ENCODE data around the gene KRT24.

DNA sequence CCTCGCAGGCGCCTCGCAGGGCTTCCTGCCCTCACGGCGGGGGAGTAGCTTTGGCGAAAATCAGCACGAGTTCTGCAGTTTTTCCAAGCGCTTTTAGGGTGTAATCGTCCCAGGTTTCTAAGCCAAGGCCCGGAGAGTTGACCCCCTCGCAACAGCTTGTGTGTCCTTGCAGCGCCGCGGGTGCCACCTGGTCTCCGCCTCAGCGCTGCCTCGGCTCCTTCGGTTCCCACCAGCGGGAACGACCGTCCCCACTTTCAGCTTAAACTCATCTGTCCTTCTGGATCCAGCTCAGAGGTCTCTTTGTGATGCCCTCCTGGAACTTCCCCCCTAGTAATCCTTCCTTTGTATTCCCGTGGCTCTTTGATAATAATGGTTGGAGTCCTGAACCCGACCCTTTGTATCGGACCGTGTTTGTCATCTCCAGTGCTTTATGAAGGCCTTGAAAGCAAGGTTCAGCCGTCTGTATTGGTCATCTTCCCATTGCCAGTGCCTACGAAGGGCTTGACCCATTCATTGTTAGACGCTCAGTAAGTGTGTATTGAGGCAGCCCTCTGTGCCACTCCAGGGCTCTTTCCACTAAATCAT is 55.1 kb downstream of the KRT24 start:
- TF ChIP-seq POLR2AphosphoS5 (IDR thresholded peaks at IDR 0.05; ENCODE audit: low read depth, low read length) (no peak), SIN3A (IDR thresholded peaks at IDR 0.05; ENCODE audit: borderline replicate concordance, insufficient read depth, low read depth, low read length) (no peak)
- TF ChIP-seq, protein P1, sequence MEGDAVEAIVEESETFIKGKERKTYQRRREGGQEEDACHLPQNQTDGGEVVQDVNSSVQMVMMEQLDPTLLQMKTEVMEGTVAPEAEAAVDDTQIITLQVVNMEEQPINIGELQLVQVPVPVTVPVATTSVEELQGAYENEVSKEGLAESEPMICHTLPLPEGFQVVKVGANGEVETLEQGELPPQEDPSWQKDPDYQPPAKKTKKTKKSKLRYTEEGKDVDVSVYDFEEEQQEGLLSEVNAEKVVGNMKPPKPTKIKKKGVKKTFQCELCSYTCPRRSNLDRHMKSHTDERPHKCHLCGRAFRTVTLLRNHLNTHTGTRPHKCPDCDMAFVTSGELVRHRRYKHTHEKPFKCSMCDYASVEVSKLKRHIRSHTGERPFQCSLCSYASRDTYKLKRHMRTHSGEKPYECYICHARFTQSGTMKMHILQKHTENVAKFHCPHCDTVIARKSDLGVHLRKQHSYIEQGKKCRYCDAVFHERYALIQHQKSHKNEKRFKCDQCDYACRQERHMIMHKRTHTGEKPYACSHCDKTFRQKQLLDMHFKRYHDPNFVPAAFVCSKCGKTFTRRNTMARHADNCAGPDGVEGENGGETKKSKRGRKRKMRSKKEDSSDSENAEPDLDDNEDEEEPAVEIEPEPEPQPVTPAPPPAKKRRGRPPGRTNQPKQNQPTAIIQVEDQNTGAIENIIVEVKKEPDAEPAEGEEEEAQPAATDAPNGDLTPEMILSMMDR (IDR thresholded peaks at IDR 0.05) = no peak
- TF ChIP-seq, protein P2, sequence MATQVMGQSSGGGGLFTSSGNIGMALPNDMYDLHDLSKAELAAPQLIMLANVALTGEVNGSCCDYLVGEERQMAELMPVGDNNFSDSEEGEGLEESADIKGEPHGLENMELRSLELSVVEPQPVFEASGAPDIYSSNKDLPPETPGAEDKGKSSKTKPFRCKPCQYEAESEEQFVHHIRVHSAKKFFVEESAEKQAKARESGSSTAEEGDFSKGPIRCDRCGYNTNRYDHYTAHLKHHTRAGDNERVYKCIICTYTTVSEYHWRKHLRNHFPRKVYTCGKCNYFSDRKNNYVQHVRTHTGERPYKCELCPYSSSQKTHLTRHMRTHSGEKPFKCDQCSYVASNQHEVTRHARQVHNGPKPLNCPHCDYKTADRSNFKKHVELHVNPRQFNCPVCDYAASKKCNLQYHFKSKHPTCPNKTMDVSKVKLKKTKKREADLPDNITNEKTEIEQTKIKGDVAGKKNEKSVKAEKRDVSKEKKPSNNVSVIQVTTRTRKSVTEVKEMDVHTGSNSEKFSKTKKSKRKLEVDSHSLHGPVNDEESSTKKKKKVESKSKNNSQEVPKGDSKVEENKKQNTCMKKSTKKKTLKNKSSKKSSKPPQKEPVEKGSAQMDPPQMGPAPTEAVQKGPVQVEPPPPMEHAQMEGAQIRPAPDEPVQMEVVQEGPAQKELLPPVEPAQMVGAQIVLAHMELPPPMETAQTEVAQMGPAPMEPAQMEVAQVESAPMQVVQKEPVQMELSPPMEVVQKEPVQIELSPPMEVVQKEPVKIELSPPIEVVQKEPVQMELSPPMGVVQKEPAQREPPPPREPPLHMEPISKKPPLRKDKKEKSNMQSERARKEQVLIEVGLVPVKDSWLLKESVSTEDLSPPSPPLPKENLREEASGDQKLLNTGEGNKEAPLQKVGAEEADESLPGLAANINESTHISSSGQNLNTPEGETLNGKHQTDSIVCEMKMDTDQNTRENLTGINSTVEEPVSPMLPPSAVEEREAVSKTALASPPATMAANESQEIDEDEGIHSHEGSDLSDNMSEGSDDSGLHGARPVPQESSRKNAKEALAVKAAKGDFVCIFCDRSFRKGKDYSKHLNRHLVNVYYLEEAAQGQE (IDR thresholded peaks at IDR 0.05; ENCODE audit: insufficient read depth in 1 of 2, low read depth in 2 of 2, low read length in 1 of 2) = no peak

Data from Panc1 (cell line).